B cell (primary cell): Measurements from ENCODE around the gene ASTN2.

Experiments used
- EZH2 ChIP-seq: IDR thresholded peaks from 2 replicates; pipeline ENCODE4 v1.6.1; 2012; ENCODE audit warnings: borderline replicate concordance, low read depth, mild to moderate bottlenecking, moderate library complexity, low read length; ENCODE audit not compliant: insufficient read depth, poor library complexity, severe bottlenecking
- TF ChIP-seq, protein P1 (sequence below): fragments of 200-600 bp; IDR thresholded peaks from one replicate; pipeline ENCODE4 v1.8.0; 2022; ENCODE audit warnings: antibody characterized with exemption, mild to moderate bottlenecking

DNA sequence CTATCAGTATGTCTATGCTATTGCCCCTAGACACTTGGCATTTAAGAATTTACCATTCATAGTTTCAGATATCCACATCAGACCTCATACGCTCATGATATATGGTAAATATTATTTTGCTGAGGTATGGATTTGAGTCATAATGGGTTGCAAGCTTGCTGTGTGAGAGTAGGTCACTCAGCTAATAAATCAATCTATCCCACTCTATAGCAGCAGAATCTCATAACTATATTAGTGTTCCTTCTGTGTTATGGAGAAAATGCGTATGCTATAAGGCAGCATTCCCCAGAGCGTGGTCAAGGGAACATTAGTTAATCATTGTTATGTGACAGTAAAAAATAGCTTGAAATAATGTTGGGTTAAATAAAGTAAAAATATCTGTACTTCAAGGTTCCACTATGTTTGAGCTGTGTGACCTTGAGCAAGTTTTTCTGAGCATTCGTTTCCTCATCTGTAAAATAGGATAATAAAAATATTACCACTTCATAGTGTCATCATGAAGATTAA lies 720.0 kb downstream of the ASTN2 start:
- TF ChIP-seq, protein P1, sequence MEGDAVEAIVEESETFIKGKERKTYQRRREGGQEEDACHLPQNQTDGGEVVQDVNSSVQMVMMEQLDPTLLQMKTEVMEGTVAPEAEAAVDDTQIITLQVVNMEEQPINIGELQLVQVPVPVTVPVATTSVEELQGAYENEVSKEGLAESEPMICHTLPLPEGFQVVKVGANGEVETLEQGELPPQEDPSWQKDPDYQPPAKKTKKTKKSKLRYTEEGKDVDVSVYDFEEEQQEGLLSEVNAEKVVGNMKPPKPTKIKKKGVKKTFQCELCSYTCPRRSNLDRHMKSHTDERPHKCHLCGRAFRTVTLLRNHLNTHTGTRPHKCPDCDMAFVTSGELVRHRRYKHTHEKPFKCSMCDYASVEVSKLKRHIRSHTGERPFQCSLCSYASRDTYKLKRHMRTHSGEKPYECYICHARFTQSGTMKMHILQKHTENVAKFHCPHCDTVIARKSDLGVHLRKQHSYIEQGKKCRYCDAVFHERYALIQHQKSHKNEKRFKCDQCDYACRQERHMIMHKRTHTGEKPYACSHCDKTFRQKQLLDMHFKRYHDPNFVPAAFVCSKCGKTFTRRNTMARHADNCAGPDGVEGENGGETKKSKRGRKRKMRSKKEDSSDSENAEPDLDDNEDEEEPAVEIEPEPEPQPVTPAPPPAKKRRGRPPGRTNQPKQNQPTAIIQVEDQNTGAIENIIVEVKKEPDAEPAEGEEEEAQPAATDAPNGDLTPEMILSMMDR: no peak
- TF ChIP-seq EZH2: no peak
